Embryonic facial prominence (tissue), 1 donor: ENCODE data around the gene IPO11.
"Not testable (repeated sequence)": the region's sequence is repeated elsewhere in the genome, so short reads cannot be mapped to it uniquely, and the experiment has no call there.

ENCODE experiments used
- DNase-seq: peaks from one replicate; pipeline ENCODE4 v3.0.0-alpha.2; 2016; ENCODE audit errors: extremely low spot score

IPO11 gene

DNA sequence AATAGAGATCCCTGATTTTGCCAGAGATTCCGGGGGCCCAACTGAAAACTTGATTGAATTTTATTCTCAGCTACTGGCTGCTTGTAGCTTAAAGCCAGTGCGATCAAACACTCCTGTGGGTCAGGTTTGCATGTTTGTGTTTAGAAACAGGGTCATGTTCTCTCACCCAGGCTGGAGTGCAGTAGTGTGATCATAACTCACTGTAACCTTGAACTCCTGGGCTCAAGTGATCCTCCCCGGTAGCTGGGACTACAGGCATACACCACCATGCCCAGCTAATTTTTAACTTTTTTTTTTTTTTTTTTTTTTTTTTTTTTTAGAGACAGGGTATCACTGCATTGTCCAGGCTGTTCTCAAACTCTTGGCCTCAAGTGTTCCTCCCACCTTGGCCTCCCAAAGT is 232.7 kb downstream of the IPO11 start:
- DNase-seq: no peak

GRCh38 chr5:62647241-62647640 is 234.7 kb downstream of the IPO11 start:
- no peak for DNase-seq

GRCh38 chr5:62649025-62649424 is 236.5 kb downstream of the IPO11 start:
- no peak for DNase-seq

DNA sequence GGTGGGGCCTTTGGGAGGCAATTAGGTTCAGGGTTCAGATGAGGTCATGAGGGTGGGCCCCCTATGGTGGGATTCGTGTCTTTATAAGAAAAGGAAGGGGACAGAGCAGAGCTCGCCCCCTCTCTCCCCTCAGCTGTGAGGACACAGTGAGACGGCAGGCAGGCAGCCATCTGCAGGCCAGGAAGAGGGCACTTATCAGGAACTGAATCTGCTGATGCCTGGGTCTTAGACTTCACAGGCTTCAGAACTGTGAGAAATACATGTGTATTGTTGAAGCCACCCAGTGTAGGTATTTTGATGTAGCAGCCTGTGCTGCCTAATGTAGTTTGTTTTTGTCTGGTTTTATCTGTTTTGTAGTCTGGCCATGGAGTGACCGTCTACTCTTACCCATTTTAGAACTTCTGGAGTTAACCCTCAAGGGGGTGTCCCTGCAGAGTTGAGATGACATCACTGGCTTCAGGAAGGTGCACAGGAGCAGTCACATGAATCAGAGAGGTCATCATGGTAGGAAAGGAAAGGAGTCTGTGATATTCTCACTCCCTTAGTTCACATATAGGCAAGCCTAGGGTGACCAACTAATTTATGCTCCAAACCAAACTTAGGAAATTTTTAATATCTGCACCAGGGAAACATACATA is 237.0 kb downstream of the IPO11 start:
- no peak for DNase-seq

GRCh38 chr5:62650197-62650596 is 237.6 kb downstream of the IPO11 start:
- no peak for DNase-seq

- no peak for DNase-seq
Measured at GRCh38 chr5:62652225-62652624, 239.7 kb downstream of the IPO11 start.

GRCh38 chr5:62653001-62653863 is 240.7 kb downstream of the IPO11 start:
- no peak for DNase-seq

DNA sequence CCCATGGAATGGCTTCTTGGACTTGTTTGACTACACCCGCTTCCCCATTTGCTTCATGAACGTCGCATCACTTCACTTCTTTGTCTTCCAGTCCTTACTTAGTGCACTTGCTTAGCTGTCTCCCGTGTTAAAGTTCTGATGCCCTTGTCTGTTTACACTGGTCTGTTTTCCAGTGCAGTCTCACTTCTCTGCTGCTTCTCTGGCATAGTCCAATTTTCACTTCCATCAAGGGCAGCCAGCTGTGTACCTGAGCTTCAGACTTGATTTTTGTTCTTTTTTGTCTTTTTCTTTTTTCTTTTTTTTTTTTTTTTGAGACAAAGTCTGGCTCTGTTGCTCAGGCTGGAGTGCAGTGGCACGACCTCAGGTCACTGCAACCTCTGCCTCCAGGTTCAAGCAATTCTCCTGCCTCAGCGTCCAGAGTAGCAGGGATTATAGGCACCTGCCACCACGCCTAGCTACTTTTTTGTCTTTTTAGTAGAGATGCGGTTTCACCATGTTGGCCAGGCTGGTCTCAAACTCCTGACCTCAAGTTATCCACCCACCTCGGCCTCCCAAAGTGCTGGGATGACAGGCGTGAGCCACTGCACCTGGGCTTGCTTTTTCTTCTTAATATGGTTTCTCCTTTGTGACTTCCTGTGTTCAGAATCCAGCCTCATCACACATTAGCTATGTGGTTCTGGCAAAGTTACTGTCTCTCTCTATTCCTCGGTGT is 241.5 kb downstream of the IPO11 start:
- no peak for DNase-seq

DNA sequence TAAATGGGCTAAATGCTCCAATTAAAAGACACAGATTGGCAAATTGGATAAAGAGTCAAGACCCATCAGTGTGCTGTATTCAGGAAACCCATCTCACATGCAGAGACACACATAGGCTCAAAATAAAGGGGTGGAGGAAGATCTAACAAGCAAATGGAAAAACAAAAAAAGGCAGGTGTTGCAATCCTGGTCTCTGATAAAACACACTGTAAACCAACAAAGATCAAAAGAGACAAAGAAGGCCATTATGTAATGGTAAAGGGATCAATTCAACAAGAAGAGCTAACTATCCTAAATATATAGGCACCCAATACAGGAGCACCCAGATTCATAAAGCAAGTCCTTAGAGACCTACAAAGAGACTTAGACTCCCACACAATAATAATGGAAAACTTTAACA is 245.2 kb downstream of the IPO11 start:
- not testable (repeated sequence) for DNase-seq

GRCh38 chr5:62661126-62661525 is 248.6 kb downstream of the IPO11 start:
- DNase-seq: no peak

GRCh38 chr5:62662521-62662920 is 250.0 kb downstream of the IPO11 start:
- no peak for DNase-seq

DNA sequence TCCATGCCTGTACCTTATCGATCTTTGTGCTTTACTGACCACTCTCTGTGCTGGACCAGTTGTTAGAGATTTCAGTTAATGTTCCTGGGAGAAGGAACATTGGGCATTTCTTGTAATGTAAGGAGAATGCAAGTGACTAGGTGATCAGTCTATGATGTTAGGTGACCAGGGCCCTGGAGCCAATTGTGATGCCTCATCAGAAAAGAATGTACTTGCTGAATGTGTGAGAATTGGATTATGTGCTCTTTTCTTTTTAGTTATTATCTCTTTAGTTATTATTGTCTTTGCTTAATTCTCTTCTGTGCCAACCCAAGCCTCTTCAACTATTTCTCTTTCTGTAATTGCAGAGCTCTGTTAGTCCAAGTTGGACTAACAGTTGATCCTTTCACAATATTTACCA is 258.9 kb downstream of the IPO11 start:
- DNase-seq: no peak

DNA sequence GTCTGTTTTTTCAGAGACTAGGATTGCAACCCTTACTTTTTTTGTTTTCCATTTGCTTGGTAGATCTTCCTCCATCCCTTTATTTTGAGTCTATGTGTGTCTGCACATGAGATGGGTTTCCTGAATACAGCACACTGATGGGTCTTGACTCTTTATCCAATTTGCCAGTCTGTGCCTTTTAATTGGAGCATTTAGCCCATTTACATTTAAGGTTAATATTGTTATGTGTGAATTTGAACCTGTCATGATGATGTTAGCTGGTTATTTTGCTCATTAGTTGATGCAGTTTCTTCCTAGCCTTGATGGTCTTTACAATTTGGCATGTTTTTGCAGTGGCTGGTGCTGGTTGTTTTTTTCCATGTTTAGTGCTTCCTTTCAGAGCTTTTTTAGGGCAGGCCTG is 264.0 kb downstream of the IPO11 start:
- DNase-seq: not testable (repeated sequence)
